NCI-H345 treated with DMSO at 0.1 percent for 48 hours (cell line): Measurements from ENCODE around the gene FOXO3B.
A peak's percentile ranks its signal among the peaks of the same experiment; 100 is the strongest.
"Not testable (repeated sequence)": the region's sequence is repeated elsewhere in the genome, so short reads cannot be mapped to it uniquely, and the experiment has no call there.

ENCODE experiments used
- DNase-seq: peaks from one replicate; lab custom pipeline; 2025; ENCODE audit not compliant: unreplicated experiment; lab: John Stamatoyannopoulos, UW

FOXO3B gene

DNA sequence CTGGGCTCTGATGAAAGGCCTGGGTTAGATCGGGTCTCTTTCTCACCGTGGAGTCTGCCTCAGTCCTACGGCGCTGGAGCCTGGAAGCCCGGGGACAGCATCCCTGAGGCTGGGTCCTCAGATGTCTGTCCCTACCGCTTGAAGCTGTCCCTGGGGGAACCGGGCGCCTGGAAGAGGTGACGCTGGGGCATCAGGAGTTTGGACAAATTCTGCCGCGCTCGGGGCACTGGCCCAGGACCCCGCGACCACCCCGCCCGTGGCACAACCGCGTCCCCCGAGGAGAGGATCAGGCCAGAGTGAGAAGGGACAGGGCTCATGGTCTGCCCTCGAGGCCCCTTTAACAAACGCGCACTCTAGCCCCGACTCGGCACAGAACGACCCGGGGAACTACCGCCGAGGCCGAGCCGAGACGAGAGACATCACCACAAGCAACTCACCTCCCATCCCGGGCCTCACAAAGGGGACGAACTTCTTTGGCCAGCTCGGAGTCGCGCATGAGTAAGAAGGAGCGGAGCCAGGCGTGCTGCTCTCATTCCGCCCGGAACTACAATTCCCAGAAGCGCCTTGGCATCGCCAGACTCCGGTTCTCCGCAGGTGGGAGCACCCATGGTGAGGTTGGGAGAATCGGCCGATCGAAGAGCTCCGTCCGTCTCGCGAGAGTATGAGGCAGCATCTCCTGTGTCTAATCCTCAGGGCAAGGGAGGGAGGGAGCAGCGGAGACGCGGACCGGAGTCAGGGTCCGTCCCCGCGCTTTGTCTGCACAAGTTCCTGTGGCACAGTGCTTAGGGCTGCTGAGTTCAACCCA is at the start of gene FOXO3B:
FOXO3B (minus strand) TSS at position 548 of the 805 bp plus-strand sequence. CDS start 663 bp downstream, outside the sequence.
- DNase-seq: peak; percentile 61

DNA sequence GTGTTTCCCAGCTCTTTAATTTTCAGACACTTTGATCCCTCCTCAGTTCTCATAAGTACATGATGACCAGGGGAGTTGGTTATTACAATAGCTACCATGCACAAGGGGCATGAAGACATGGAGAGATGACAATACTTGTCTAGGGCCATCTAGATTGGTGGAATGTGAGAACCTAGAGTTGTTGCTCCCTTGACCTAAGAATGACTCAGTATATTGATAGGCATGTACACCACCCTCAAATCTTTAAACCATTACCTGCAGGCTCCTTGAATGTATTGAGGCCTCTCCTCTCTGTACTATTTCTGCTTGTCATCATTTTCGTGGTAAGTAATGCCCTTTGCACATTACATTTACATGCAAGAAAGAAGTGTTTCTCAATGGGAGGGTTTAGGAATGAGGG is 41.4 kb upstream of the FOXO3B start:
- not testable (repeated sequence) for DNase-seq

DNA sequence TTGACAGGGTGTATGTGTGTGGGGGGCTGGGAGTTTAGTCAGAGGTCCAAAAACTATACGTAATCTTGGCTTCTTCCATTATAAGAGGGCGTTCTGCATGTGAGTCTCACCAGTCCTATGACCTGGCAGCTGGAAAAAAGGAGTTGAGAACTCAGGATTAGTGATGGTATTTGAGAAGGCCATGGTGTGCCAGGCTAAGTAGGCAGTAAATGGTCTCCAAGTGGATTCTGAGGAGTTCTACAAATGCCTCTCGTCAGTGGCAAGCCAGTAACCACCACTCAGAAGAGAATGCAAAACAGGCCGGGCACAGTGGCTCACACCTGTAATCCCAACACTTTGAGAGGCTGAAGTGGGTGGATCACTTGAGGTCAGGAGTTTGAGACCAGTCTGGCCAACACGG is 40.5 kb upstream of the FOXO3B start:
- DNase-seq: not testable (repeated sequence)

DNA sequence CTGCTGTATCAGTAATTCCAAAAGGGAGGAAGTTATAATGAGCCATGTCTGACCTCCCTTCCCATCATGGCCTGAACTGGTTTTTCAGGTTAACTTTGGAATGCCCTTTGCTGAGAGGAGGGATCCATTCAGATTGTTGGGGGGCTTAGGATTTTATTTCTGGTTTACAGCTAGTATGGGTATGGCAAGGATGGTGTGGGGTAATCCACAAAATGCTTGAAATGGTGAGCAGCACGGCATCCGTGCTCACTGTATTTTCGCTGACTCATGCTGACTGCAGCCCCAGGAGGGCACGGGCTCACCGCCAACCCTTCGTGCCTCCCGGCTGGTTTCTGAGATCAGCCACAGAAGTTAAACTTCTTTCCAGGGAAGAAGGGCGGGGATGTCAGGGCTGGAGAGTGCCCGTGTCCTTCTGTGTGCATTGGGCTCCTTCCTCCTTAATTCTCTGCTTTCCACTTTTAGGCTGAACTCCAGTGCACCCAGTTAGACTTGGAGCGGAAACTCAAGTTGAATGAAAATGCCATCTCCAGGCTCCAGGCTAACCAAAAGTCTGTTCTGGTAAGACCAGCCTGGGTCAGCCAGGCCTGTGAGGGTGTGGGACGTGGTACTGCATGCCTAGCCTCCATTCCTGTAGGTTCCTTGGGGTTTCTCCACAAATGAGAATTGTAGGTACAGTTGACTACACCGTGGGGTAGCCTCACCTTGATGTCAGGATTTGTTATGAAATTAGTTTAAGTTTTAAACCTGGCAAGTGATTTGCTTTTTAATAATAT is 39.8 kb upstream of the FOXO3B start:
- not testable (repeated sequence) for DNase-seq

DNA sequence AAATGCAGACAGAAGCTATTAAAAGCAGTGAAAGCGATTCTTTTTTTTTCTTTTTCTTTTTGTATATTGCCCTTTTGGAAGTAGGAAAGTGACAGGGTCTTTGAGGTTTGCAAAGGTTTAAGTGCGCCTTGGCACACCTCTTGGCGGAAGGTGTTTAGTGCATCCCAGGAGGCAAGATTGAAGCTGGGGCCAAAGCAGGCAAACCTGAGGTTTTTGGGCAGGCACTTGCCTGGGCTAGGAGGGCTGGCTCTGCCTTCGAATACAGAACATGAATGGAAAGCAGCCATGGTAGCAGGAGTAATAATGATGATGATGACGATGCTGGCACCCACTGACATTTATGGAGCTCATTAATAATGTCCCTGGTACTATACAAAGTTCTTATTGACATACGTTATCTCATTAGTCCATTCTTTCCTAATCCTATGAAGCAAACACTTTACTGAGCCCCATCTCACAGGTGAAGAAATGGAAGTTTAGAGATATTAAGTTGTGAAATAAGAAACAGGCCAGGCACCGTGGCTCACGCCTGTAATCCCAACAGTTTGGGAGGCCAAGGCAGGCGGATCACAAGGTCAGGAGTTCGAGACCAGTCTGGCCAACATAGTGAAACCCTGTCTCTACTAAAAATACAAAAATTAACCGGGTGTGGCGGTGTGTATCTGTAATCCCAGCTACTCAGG is 37.5 kb upstream of the FOXO3B start:
- not testable (repeated sequence) for DNase-seq

DNA sequence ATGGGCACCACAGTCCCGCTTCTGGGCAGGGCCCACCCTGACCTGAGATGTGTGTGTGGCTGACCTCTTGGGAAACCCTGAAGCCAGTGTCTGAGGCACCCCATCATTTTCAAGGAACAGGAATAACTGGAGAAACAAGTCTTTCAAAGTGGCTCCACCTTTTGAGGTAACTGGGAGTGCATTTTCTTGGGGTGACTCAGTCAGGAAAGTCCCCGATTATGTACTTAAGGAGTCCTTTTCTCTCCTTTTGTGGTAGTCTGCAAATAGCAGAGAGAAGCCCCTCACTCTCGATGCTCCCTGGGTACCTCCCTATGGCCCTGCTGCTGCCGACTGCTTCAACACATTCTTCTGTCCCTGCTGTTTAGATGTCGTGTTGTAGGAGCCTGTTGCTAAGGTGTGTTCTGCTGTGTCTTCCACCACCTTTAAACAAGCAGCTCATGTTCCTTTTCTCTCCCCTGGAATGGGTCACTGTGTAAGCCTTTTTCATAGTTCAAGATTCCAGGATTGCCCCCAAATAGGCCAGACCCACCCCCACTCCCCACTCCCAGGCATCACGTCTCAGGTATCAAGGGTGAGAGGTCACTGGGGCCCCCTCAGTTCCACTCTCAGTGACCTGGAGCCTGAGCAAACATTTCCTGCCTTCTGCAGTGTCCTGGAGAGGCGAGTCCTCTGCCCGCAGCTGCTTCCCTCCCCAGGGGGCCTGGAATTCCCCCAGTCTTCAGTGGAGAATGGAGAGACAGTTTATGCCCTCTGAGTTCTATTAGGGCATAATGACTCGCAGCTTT is 36.7 kb upstream of the FOXO3B start:
- not testable (repeated sequence) for DNase-seq

DNA sequence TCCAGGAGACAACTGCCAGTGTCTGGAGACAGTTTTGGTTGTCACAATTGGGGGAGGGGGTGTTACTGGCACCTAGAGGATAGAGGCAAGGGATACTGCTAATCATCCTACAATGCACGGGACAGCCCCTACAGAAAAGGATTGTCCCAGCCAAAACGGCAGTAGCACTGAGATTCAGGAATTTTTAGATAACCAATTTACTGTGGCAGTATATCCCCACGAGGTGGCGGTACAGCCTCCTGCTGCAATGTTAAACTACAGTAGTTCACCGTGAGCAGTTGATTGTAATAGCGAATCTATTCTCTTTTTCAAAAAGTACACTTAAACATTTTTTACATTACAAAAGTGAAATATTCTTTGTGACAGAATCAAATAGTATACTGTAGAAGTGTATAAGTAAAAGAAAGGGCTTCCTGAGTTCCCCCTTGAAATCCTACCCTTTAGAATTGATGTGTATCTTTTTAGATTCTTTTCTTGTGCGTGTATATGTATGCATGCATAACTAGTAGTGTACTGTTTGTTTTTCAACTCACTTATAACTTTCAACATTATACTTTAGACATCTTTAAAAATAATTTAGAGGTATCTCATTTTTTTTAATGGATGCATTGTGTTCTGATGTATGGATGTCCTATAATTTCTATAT is 30.4 kb upstream of the FOXO3B start:
- not testable (repeated sequence) for DNase-seq

DNA sequence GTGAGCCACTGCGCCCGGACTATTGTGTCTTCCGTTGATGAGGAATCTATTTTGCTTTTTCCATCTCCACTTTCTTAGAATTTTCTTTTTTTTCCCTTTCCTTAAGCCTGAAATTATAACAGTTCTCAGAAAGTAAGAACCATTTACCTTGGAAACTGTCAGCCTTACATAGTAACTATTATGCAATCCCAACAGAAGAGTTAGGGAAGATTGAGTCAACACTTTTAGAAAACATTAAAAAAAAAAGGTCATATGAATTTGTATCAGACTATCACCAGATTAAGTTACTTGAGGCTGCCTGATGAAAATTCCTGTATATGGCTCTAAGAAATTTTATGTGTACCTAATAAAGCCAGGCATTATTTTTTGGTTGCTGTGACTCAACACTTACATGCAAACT is 26.1 kb upstream of the FOXO3B start:
- DNase-seq: not testable (repeated sequence)

DNA sequence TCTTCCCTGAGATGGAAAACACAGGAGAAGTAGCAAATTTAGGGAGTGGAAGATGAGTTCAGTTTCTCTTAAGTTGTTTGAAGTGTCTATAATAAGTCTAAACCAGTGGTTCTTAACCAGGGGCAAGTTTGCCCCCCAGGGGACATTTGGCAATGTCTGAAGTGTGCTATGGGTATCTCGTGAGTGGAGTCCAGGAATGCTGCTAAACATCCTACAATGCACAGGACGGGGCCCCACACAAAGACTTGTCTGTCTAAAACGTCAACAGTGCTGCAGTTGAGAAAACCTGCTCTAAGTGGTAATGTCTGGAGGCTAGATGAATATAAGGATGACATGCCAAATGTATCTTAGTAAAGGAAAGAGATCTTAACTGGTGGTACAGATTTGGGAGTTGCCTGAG is 23.8 kb upstream of the FOXO3B start:
- DNase-seq: not testable (repeated sequence)

DNA sequence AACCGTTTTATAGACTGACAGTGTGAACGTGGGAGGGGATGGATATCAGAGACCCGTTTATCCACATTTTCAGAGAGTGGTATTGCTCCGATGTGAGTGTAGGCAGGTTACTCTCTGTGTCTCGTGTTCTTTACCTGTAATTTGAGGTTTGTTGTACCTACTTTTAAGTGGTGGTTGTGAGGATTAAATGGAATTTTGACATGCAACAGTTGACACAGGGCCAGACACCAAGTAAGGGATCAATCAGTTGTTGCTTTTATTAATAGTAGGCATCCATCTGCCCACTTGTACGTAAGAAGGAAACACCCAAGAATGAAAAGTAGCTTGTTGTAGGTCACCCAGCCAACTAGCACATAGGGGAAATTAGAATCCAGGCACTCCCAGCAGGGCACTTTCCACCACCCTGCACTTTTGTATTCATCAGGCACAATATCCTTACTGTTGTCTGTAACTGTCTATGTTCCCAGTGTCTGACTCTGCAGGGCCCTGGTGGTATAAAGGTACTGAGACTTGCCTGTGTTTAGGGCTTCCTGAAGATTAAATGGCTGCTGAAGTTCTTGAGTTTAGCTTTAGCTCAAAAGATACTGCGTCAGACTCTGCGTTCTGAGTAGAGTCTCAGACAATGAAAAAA is 16.5 kb upstream of the FOXO3B start:
- not testable (repeated sequence) for DNase-seq

DNA sequence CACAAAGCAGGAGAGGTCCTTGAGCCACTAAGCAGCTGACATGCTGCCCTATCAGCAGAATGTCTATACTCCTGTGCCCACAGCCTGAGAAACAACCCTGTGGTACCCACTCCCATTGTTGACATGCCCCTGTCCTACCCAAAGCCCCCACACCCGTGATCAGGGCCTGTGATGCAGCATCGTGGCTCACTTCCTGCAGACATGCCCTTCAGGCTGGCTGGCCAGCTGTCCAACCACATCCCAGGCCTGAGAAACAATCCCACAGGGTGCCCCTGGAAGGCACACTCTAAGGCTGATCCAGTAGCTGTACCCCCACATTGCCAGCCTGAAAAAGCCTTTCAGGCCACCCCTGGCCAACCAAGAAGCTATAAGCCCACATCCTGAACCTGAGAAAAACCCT is 13.0 kb upstream of the FOXO3B start:
- DNase-seq: not testable (repeated sequence)

DNA sequence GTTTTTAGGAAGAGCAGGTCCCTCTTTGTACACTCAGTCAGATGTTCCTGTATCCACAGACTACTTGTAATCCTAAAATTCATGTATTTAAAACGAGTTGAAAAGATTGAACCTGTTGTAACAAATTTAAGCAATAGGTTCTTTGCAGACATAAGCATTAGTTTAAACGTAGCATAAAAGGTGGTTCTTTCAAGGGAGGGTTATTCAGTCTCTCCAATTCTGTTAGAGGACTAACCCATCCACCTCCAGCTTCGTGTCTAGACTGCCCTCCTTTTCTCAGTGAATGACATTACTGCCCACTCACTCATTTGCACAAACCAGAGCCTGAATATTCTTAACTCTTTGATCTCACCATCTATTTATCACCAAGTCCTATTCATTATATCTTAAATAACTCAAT is 554 bp upstream of the FOXO3B start:
- DNase-seq: not testable (repeated sequence)

DNA sequence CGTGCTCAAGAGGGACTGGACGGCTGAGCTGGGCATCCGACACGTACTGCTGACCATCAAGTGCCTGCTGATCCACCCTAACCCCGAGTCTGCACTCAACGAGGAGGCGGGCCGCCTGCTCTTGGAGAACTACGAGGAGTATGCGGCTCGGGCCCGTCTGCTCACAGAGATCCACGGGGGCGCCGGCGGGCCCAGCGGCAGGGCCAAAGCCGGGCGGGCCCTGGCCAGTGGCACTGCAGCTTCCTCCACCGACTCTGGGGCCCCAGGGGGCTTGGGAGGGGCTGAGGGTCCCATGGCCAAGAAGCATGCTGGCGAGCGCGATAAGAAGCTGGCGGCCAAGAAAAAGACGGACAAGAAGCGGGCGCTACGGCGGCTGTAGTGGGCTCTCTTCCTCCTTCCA is 4.7 kb downstream of the FOXO3B start:
- DNase-seq: not testable (repeated sequence)

DNA sequence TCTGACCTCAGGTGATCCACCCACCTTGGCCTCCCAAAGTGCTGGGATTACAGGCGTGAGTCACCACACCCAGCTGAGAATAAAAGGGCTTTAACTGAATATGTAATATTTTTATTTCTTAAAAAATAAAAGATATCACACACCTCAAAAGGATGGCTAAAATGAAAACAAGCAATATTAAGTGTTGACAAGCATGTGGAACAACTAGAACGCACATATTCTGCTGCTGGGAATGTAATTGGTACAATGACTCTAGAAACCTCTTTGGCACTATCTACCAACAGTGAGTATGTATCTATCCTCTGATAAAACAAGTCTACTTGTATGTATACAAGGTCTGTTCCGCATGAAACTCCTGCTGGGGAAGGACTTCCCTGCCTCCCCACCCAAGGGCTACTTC is 5.2 kb downstream of the FOXO3B start:
- DNase-seq: not testable (repeated sequence)

DNA sequence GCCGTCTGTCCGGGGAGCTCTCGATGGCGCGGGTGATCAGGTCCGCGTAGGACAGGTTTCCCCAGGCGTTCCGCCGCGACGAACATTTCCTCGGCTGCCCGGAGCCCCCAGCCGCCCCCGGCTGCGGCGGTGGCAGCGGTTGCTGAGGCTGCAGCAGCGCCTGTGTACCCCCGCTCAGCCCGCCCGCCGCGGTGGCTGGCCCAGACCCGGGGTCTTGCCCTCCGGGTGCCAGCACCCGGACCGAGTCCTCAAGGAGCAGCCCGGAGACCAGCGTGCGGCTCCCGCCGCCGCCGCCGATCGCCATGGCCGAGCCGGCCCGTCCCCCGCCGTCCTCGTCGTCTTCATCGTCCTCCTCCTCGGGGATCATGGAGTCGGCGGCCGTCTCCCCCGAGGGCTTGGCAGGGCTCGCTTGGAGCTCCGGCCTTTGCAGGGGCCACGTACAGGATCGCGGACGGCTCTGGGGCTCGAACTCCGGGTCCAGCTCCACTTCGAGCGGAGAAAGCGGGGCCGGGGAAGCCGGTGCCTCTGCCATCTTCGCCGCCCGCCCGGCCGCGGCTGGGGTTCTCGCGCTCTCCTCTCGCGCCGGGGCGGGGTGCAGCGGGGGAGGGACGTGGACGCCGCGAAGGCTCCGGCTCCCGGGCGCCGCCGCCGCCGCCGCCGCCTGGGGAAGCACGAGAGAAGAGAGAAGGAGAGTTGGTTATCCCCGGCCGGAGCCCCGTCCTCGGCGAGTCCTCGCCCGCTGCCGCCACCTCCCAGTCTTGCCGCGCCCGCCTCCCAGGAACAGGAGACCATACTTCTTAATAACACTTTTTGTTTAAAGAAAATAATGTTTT is 9.5 kb downstream of the FOXO3B start:
- DNase-seq: not testable (repeated sequence)

DNA sequence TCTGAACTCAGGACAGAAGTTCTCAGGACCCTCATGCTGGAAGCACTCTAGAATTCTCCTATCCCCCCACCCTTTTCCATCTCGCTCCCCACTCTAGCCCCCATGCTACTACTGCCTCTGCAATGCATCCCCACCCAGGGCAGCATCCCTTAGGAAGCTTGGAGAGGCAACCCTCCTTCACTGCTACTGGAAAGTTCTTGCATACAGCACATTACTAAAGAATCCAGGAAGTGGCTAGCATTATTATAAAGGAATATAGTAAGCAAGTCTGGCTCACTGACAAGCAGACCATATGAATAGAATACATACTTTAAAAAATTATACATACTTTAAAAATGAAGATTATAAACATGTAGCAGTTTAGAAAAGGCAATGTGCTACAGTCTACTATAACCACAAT is 13.5 kb downstream of the FOXO3B start:
- DNase-seq: not testable (repeated sequence)

DNA sequence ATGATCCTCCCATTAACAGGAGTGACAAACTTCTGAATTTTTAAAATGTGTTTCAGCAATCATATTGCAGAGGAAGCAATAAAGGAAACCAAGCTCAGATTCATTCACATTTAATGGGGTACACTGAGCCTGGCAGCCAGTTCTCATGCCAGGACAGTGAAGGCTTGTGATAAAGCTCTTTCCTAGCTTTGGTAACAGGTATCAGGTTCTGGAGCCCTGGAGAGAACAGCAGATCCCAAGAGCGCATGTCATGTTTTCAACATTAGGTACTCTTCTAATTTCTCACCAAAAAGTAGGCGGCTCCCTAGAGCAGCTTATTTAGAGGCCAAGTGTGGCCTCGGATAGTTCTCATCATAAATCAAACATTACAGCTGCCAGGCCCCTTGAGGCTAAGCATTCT is 14.6 kb downstream of the FOXO3B start:
- DNase-seq: not testable (repeated sequence)

DNA sequence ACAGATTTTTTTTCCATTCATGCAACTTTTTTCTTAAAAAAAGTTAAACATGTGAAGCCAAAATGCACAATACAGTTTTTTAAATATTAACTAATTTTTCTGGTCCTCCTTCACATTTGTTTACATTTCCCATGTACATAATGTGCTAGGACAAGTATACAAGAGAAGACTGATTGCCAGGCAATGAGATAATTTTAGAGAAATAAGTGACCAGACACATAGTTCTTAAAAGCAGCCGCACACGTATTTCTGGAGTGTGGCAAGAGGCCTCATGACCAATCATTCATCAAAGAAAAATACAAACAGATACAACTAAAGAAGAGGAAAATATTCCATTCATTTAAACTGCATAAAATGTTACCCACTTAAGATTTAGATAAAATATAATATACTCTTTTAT is 15.8 kb downstream of the FOXO3B start:
- DNase-seq: not testable (repeated sequence)
